CD4-positive, alpha-beta T cell treated with Interleukin-1 beta for 1 hour (primary cell): ENCODE results near the gene KIAA1958.
"Not testable (repeated sequence)": the region's sequence is repeated elsewhere in the genome, so short reads cannot be mapped to it uniquely, and the experiment has no call there.

Source experiments
- DNase-seq, 2 donors: peaks; one replicate each; pipeline ENCODE4 v3.0.0-alpha.2; 2020 to 2022

KIAA1958 gene

GRCh38 chr9:112556497-112557442 lies 70.1 kb downstream of the KIAA1958 start:
- no peak for DNase-seq

GRCh38 chr9:112558476-112558875 lies 71.8 kb downstream of the KIAA1958 start:
- DNase-seq: no peak

GRCh38 chr9:112558978-112559377 lies 72.4 kb downstream of the KIAA1958 start:
- DNase-seq: no peak

- DNase-seq: no peak
These were observed 73.2 kb downstream of the KIAA1958 start for GRCh38 chr9:112559629-112560413.

- no peak for DNase-seq
These were observed 75.8 kb downstream of the KIAA1958 start for GRCh38 chr9:112562235-112562958.

GRCh38 chr9:112569186-112569585 lies 82.6 kb downstream of the KIAA1958 start:
- DNase-seq: no peak

- DNase-seq: no peak
These were observed 84.1 kb downstream of the KIAA1958 start for GRCh38 chr9:112570671-112571167.

- no peak for DNase-seq
These were observed 85.2 kb downstream of the KIAA1958 start for GRCh38 chr9:112571624-112572355.

GRCh38 chr9:112572416-112572815 lies 85.8 kb downstream of the KIAA1958 start:
- DNase-seq: no peak

GRCh38 chr9:112574008-112574407 lies 87.4 kb downstream of the KIAA1958 start:
- DNase-seq: no peak

GRCh38 chr9:112575107-112575506 lies 88.5 kb downstream of the KIAA1958 start:
- no peak for DNase-seq

- no peak for DNase-seq
These were observed 95.0 kb downstream of the KIAA1958 start for GRCh38 chr9:112581469-112582176.

- no peak for DNase-seq
These were observed 96.0 kb downstream of the KIAA1958 start for GRCh38 chr9:112582371-112583262.

- DNase-seq: no peak
These were observed 100.0 kb downstream of the KIAA1958 start for GRCh38 chr9:112586599-112587155.

- DNase-seq: not testable (repeated sequence)
These were observed 105.2 kb downstream of the KIAA1958 start for GRCh38 chr9:112591875-112592274.

GRCh38 chr9:112599732-112600131 lies 113.1 kb downstream of the KIAA1958 start:
- DNase-seq: no peak

GRCh38 chr9:112601636-112602035 lies 115.0 kb downstream of the KIAA1958 start:
- no peak for DNase-seq

GRCh38 chr9:112604790-112605189 lies 118.2 kb downstream of the KIAA1958 start:
- no peak for DNase-seq

GRCh38 chr9:112605518-112605917 lies 118.9 kb downstream of the KIAA1958 start:
- no peak for DNase-seq
